NCI-H82 (cell line): ENCODE results near the gene MORN1.
A peak's percentile ranks its signal among the peaks of the same experiment; 100 is the strongest.

Experiments used
- DNase-seq: peaks from one replicate; lab custom pipeline; 2025; lab: John Stamatoyannopoulos, UW

The MORN1 gene

GRCh38 chr1:2318314-2319278, 72.8 kb downstream of the MORN1 start:
- DNase-seq = no peak

GRCh38 chr1:2317230-2318065, 73.9 kb downstream of the MORN1 start:
- no peak for DNase-seq

DNA sequence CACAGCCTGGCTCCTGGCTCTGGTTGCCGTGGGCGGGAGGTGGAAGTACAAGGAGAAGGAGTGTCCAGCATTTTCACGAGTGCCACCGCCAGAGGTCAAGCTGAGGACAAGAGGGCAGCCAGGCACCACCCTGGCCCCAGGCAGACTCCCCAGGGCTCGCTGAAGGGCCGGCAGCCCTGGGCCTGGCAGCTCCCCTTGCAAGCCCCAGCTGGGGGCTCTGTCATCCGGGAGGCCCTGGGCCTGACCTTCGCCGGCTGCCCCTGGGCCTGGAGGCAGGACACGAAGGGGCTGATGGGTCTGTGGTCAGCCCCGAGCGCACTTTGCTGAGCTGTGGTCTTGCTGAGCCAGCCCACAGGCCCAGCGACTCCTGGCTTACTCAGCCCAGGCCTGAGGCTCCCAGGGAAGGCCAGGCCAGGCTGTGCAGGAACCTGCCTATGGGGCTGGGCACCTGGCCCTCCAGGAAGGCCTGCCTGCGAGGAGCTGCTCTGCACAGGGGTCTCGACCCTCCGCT, 74.8 kb downstream of the MORN1 start:
- no peak for DNase-seq

DNA sequence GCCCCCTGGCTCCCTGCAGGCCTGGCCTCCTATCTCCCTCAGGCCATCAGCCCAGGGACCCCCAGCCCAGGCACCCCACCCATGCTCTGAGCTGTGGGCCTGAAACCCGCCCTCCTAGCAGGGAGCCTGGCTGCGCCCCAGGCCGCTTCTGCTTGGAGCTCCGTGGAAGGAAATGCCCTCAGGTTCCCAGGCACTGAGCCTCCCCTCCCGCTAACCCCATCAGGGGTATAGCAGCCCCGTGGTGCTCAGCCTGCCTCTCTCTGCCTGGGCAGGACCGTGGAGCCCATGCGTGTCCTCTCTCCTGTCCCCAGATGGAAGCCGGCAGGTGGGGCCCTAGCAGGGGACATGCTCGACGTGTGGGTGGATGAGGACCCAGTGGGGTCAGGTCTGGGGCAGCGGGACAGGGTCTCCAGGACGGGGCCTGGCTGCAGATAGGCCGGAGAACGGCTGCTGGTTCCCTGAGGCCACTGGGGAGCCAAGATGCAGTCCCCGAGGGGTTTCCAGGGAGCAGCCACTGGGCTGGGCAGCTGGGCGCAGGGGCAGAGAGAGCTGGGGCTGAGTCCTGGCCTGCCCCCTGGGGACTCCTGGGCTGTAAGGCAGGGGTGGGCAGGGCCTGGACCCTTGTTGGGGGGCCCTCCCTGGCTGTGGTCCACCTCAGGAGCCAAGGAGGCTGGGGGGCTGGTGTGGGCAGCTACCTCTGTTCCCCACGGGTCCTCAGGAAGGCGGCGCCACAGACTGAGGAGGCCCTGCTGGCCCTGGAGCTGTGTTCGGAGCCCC, 75.5 kb downstream of the MORN1 start:
- DNase-seq = no peak

- peak; percentile 81 for DNase-seq
Observed at GRCh38 chr1:2314803-2315673, 76.3 kb downstream of the MORN1 start.

DNA sequence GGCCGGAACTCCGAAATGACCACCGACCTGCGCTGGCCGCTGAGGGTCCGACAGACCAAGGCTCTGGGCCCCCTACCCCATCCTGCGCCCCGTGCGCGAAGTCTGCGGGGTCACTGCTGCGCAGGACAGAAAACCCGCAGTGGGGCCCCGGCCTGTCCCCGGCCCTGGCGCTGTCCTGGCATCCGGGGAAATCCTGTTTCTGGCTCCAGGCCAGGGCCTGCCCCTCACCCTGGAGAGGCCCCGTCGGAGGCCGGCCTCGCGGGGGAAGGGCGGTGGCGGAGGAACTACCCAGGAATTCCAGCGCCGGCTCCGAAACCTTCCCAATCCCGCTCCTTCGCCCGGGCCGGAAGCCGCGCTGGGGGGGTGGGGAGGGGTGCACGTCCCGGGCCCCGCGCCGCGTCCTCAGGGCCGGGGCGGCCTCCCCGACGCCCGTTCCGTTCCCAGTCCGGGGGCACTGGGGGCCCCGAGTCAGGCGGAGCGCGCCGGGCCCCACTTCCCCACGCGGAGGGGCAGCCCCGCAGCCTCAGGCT, 77.0 kb downstream of the MORN1 start:
- peak; percentile 80 for DNase-seq

GRCh38 chr1:2313651-2314261, 77.6 kb downstream of the MORN1 start:
- no peak for DNase-seq

DNA sequence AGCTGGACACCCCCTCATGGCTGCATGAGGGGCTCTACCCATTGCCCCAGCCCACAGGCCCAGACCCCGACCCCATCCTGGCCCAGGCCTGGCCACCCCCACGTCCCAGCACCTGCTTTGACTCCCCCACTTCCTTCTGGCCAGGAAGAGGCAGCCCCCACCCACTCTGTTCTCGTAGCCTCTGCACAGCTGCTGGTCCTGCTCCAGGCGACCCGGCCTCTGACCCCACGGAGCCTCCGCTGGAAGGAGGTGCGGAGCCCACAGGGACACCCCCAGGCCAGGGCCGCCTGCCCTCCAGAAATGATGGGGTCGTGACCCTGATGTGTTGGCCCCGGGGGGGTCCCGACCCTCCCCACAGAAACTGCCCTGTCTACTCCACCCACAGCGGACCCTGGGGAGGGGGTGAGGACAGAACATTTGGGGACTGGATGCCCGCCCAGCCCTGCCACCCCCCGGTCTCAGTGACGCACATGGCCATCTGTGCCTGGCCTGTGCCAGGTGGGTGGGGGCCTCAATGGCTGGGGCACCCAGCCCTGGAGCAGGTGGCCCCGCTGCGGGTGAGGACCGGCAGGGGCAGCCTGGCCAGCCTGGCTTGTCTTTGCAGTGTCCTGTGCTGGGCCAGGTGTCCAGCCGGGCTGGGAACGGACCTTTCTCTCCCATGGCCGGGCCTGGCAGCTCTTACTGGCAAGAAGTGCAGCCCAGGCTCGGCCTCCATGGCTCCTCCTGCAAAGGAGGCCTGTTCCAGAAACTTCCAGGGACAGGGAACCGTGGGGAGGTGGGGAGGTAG, 78.6 kb downstream of the MORN1 start:
- DNase-seq = no peak

DNA sequence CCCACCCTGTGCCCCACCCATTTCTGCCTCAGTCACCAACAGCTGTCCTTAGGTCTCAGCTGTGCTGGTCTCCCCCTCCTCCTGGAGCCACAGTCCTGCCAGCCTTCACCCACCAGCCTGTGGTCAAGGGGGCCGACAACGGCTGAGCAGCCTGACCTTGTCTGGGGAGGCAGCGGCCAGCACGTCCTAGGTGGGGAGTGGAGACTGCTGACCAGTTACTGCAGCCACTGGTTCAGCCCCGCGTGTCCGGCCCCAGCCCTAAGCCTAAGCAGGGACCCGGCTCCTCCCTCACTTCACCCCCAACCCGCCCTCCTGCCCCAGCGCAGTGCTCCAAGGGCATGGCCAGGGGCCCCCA, 79.2 kb downstream of the MORN1 start:
- DNase-seq = no peak

GRCh38 chr1:2311184-2312032, 79.9 kb downstream of the MORN1 start:
- peak; percentile 89 for DNase-seq

DNA sequence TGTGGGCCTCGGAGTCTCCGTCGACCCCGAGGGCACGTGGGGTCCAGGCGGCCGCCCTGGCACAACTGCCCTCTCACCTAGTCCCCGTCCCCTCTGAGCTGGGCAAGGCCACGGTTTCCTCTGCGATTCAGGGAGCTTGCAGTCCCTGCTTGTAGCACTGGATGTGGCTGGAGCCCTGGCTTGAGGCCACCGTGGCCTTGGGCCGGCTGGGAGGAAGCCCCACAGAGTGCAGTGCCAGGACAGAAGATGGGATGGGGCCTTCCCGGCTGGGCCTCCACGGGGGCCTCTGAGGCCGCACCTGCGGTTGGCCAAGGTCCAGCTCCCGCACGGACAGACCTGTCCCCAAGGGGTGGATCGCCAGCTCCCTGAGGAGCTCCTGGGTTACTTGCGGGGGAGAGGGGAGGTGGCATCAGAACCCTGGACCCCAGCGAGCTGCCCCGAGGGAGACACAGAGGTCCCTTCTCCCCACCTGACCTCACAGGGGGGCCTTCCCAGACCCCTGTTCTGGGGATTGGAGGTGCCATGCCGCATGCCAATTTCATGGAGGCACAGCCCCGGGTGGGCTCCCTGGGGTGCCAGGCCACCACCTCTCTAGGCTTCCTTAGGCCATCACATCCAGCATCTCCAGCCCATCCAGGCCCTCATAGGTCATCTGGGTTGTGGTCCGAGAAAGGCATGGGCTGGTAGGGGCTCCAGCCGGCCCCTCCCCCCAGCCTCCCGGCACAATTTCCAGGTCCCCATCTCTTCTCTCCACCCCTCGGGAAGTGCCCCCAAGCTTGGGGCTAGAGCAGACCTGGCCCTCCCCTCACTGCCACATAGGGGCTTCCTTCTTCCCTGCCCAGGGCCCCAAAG, 80.8 kb downstream of the MORN1 start:
- no peak for DNase-seq

GRCh38 chr1:2308844-2309243, 82.5 kb downstream of the MORN1 start:
- DNase-seq = no peak

DNA sequence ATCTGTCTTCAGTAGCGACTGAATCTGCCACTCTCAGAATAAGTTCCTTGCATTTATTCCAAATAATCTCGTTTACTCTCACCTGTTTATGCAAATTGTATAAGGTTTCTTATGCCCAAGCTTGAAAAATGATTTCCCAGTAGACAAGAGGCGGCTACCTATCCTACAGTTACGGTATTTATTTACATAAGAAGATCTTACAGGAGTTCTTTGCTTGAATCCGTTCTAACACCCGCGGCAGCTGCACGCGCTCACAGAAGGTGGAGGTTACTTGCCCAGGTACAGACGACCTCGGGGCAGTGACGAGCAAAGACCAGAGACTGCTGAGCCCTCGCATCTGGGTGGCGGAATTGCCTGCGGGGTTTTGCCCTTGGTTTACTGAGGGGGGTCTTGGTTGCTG, 83.4 kb downstream of the MORN1 start:
- DNase-seq = no peak

DNA sequence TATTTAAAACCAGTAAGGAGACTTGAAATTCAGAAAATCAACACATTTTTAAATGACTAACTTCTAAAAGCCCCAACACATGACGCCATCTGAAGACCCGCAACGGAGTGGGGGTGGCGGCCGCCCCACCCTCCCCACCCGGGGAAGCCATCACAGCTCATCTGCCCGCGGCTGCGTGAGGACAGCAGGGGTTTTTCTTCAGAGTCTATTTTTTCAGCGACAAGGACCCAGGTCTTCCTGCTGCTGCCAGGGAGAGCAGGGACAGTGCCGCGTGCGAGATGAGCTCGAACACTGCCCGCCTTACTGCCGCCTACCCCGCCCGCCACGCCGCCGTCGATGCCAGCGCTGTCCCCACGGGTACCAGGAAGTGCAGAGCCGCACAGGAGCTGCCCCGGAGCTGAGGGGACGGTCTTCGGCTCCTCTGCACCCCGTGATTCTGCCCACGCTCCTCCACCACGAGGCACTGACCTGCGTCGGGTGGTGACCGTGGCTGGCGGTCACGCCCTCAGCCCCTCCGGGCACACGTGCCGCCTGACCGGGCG, 84.2 kb downstream of the MORN1 start:
- no peak for DNase-seq

- DNase-seq = no peak
Observed at GRCh38 chr1:2306151-2306978, 85.0 kb downstream of the MORN1 start.

DNA sequence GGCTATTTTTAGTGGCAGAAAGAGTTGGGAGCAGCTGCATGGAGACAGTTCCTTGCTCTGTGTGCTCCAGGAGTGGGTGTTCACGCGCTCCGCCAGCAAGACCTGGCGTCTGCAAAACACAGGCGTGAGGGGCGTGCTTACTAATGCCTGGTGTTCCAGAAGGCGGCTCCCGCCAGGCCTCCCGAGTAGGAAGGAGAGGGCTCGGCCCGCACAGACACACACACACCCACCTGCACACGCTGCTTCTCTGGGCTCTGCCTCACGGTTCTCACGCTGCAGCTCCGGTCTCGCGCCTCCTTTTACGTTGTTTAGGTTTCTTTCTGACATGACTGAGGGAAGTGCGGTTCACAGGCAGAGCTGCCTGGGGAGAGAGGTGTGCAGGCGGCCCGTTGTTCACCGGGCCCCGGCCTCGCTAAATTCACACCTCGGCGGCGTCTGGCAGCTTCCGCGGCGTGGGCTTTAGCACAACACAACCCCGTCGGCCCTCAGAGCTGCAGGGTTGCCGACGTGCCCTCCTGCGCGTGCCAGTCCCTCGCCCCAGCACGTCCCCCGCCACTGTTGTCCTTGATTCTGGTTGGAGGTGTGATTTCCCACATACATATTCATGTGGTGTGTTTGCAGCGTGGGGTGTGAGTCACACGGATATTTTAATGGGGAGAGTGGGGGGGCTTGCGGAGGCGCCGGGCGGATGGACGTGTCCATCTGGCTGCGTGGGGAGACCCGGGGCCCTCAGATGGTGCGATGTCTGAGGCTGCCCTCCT, 86.3 kb downstream of the MORN1 start:
- DNase-seq = no peak
